NCI-H187 (cell line): ENCODE results near the gene RBM4.
"Not testable (repeated sequence)": the region's sequence is repeated elsewhere in the genome, so short reads cannot be mapped to it uniquely, and the experiment has no call there.

Source experiments
- DNase-seq, 2 experiments: peaks; one replicate each; lab custom pipeline; 2025; lab: John Stamatoyannopoulos, UW

RBM4 gene

DNA sequence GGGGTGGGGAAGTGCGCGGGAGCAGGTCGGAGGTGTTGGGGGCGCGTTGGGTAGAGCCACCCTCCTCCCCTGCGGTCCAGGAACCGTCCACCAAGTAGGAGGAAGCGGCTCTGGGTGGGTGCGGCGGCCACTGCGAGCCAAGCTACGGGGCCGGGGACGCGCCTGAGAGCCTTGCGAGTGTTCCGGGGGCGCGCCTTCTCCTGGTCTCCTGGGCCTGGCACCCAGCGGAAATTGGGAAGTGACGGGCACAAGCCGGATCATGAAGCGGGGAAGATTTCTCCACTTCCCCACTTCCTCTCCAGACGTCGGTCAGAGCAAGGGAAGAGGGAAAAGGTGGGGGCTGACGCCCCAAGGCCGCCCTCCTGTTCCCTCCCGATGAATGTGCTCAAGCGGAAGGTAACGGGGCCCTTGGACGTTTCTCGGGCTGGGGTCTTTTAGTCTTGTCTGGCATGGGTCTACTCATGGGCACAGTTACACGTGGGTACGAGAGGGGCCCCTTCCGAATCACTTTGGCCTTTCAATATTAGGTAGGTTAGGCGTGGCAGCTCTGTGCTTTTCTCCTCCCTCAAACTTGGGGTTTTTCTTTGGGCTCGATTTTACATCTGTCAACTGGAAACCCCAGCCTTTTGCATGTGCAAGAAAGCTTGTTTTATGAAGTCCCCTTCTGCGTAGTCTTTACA lies 21.2 kb upstream of the RBM4 start:
- DNase-seq: no peak

DNA sequence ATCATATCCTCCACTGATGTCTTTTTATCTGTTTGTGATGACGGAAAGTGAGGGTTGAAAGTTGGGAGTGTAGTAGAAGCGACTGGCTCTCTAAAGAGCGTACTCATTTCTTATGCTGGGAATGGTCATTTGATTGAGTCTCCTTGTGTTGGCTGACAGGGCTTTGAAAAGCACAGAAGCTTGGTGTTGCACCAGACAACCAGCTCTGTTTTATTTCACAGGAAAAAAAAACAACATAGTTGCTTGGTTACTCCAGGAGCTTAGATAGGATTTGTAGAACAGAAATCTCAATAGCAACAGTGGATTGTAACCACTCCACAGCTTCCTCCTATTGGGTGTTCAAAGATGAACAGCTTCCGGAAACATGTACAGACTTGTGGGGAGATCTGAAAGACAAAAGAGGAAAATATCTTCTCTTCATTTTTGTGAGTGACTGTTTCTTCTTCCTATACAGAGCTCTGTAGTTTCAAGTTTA lies 19.4 kb upstream of the RBM4 start:
- no peak for DNase-seq

DNA sequence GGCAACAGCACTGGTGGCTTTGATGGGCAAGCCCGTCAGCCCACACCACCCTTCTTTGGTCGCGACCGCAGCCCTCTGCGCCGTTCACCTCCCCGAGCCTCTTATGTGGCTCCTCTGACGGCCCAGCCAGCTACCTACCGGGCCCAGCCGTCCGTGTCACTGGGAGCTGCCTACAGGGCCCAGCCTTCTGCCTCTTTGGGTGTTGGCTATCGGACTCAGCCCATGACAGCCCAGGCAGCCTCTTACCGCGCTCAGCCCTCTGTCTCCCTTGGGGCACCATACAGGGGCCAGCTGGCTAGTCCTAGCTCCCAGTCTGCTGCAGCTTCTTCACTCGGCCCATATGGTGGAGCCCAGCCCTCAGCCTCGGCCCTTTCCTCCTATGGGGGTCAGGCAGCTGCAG lies 14.1 kb upstream of the RBM4 start:
- no peak for DNase-seq

DNA sequence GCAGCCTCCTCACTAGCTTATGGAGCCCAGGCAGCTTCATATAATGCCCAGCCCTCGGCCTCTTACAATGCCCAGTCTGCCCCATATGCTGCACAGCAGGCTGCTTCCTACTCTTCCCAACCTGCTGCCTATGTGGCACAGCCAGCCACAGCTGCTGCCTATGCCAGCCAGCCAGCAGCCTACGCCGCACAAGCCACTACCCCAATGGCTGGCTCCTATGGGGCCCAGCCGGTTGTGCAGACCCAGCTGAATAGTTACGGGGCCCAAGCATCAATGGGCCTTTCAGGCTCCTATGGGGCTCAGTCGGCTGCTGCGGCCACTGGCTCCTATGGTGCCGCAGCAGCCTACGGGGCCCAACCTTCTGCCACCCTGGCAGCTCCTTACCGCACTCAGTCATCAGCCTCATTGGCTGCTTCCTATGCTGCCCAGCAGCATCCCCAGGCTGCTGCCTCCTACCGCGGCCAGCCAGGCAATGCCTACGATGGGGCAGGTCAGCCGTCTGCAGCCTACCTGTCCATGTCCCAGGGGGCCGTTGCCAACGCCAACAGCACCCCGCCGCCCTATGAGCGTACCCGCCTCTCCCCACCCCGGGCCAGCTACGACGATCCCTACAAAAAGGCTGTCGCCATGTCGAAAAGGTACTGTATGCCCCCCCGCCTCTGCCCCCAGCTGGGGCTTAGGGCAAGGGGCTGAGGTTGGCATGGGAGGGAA lies 13.3 kb upstream of the RBM4 start:
- no peak for DNase-seq

DNA sequence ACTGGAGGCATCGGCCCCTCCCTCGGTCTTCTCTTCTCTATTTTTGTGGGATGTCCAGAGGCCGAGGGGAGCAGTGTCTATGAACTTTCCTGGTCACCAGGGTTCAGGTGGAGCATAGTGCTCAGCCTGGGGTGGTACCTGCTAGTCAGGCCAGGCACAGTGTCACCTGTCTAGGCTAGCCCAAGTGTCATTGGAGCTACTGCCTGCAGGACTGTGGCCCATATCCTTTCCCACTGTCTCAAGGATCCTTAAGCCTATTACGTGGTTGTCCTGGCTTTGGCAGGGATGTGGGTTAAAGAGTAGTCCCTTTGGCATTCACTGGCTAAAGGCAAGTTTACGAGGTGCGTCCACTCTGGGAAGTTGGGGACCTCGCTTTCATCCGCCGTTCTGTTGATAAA lies 12.8 kb upstream of the RBM4 start:
- no peak for DNase-seq

DNA sequence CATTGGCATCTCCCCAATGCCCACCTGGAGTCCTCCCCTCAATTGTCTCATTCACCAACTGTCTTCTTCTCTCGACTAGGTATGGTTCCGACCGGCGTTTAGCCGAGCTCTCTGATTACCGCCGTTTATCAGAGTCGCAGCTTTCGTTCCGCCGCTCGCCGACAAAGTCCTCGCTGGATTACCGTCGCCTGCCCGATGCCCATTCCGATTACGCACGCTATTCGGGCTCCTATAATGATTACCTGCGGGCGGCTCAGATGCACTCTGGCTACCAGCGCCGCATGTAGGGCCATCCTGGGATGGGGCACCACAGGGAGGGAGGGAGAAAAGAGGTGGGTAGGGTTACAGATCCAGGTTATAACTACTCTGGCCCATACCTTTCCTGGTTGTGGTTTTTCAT lies 12.1 kb upstream of the RBM4 start:
- DNase-seq: no peak

DNA sequence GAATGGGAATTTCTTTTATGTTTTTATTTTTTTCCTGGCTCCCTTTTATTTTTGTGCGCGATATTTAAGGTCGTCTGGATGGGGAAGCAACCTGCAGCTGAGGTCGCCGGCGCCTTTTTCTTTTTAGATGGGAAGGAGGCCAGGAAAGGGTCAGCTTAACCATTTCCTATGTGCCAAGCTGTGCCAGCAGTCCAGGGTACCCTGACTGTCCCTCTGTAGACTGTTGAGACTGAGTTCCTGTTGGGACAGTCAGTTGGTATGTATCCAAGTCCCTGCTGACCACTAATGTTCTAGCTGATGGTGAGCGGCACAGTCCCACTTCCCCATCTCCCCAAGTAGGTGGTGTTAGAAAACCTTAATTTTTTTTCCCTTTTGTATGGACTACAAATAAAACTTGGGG lies 11.6 kb upstream of the RBM4 start:
- no peak for DNase-seq

DNA sequence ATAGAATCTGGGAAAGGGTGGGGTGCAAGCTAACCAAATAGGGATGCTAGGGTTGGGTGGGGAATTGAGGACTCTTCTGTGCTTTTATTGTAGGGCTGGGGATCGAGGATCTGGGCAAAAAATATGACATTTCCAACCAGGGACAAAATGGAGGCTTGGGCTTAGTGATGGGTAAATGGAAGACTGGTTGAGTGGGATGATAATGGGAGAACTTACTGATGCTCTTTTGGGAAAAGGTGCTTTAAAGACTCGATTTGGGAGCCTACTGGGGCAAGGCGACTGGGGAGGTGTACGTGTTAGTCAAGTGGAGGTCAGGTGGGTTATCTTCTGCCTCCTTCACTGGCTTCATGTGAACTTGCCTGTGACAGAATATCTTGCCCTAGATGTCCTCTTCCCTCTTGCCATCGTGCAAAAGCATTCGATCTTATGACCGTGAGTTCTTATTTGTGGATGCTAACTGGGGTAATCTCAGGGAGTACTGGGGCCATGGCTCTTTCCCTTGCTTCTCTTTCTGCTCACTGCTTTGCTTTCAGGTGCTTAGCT lies 10.4 kb upstream of the RBM4 start:
- DNase-seq: no peak

DNA sequence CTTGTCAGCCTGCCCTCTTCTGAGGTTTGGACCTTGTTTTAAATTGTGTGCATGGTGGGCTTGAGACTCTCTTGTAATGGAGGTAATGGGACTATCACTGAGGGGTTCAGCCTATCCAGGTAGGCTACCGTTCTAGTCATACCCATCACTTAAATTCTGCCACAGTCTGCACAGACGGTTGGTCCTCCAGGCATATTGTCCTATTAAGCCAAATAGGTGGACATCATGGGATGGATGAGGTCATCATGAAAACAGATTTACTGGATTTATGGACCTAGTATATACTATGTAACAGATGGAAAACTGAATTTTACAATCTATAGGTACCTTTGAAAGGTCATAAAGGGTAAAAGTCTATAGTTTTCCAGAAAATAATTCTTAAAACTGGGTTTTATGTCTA lies 9.1 kb upstream of the RBM4 start:
- DNase-seq: no peak

DNA sequence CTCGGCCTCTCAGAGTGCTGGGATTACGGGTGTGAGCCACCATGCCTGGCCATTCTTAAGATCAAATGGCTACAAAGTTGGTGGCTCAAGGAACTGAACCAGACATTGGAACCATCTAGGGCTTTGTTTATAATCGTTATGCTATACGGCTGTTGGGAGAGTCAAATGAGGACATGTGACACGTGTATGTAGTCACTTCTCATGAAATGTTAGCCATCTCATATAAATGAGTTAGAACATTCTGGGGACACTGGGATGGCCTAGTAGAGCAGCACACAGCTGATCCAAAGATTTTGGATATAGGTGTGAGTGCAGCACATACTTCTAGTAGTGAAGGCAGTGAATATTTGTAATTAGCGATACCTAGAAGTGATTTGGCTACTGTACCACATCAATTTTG lies 6.6 kb upstream of the RBM4 start:
- DNase-seq: no peak

DNA sequence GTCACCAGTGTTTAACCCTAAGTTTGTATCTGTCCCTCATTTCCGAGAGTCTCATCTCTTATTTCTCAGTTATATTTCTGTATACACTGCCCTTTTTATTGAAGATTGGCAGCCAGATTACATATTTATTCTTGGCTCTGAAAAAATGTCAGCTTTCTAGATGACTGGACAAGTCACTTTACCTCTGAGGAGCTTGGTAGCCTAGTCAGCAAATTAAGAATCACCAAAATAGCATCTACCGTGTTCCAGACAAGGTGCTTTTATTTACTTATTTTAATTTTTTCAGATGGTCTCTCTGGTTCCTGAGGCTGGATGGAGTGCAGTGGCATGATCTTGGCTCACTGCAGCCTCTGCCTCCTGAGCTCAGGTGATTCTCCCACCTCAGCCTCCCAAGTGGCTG lies 5.6 kb upstream of the RBM4 start:
- DNase-seq: no peak

DNA sequence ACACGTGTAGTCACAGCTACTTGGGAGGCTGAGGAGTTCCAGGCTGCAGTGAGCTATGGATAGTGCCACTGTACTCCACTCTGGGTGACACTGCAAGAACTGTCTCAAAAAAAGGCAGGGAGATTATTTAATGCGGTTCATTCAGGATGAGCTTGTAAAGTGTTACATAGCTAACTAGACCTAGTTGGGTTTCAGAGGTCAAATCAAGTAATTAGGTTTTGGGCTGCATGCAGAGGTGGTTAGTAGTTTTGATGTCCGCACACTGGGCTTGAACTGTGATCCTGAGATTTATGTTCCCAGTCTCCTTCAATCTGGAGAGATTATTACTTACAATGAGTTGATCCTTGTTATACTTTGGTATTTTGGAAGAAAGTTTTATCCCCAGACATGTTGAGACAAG lies 2.1 kb upstream of the RBM4 start:
- DNase-seq: no peak

DNA sequence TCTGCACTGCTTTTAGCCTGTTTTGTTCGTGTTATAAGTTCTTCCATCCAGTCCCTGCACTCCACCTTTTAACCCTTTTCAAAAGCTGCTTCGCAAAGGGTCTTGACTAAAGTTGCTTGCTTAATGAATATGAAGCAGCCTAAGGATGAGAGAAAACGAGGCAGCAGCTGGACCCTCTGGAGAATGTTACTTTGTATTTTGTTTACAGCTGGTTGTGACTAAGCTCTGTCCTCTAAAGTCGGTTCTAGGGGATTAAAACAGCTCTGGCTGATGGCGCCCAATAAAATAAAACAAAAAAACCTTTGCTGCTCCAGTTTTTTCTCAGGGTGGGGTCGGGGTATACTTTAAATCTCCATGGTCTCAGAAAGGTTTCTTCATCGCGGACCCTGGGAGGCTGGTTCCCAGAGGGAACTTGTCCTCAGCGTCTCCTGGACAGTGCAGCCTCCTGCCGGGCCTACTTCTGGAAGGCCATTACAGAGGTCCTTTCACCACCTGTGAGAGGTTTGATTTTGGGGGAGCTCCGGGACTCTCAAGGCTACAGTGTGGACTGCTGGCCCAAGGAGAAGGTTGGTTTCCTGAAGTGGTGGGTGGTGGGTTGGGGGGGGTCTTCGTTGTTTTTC lies 836 bp upstream of the RBM4 start:
- no peak for DNase-seq

DNA sequence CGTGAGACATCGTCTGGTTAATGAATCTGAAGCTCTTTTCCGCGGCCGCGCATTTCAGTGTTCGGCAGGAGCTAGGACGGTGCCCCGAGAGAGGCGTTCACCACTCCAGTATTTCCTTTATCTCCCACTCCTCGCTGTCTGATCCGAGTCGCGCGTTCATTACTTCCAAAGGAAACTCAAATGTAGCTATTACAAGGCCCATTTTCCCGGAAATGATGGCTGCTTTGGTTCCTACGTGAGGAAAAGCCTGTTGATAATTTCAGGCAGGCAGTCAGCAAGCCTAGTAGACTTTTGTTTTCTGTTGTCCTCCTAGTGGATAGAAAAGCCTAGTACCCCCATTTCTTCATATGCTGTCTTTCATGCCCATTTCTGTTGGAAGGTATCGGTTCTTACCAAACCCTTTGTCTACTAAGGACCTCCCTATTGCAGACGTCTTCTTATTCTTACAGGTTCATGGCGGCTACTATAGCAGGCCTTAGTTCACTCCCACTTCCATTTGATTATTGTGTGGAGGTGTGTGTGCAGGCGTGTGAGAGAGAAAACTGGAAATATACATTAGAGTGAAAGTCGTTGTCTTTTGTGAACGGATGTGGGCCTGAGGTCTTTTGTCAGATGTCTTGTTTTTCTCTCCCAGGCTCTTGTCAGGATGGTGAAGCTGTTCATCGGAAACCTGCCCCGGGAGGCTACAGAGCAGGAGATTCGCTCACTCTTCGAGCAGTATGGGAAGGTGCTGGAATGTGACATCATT lies 737 bp downstream of the RBM4 start:
- no peak for DNase-seq

DNA sequence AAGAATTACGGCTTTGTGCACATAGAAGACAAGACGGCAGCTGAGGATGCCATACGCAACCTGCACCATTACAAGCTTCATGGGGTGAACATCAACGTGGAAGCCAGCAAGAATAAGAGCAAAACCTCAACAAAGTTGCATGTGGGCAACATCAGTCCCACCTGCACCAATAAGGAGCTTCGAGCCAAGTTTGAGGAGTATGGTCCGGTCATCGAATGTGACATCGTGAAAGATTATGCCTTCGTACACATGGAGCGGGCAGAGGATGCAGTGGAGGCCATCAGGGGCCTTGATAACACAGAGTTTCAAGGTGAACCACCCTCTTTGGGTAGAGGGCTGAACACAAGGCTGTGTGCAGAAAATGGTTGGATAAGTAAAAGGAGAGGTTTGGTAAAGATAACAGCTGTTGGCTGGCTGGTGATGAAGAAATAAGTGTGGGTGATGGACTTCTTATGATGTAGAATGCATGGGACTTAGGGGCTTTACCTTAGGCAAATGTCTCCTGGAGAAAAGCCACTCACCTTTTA lies 1.4 kb downstream of the RBM4 start:
- DNase-seq: not testable (repeated sequence)

DNA sequence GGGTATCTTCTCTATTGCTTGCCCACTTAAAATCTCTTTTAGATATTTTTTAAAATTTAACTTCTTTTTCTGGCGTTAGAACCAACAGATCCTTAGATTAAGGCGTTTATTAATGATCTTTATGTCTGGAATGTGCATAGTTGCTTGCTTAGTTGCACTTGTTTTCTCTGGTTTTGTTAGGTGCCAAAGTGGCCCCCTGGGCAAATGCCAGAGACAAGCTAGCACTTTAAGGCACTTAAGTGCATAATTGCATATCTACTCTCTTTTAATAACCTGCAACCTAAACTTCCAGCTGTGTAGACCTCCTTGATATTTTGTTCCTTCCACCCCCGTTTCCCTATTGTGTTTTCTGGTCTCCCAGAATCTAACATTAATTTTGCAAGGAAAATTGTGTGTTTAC lies 3.3 kb downstream of the RBM4 start:
- no peak for DNase-seq

DNA sequence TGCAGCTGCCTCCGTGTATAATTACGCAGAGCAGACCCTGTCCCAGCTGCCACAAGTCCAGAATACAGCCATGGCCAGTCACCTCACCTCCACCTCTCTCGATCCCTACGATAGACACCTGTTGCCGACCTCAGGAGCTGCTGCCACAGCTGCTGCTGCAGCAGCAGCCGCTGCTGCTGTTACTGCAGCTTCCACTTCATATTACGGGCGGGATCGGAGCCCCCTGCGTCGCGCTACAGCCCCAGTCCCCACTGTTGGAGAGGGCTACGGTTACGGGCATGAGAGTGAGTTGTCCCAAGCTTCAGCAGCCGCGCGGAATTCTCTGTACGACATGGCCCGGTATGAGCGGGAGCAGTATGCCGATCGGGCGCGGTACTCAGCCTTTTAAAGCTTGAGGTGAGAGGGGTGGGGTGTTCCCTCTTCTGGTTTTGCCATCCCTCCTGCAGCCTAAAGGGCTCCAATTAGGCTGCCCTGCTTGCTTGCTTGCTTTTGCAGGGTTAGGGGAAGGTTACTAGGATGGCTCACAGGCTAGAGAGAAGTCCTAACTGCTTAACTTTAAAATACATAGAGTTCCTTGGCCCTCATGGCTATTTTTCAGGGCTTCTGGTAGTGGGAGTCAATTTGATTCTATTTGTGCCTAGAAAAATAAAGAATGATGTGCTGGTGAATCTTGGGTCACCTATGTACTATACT lies 5.4 kb downstream of the RBM4 start:
- DNase-seq: no peak

DNA sequence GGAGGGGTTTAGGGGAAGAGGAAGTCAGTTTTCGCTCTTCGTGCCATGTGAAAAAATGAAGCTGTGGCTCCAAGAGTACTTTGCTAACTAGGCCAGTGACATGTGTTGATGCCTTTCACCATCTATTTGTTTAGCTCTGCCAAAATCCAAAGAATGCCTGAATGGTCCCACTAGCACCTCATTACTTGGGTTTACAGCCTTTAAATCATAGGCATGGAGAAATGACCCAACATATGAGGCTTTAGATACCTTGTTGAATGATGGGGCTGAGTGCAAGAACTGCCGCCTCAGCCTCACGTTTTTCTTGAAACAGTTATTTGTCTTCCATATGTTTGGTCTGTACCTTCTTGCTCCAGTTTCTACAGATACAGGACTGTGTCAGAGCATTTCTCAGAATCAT lies 8.3 kb downstream of the RBM4 start:
- no peak for DNase-seq

DNA sequence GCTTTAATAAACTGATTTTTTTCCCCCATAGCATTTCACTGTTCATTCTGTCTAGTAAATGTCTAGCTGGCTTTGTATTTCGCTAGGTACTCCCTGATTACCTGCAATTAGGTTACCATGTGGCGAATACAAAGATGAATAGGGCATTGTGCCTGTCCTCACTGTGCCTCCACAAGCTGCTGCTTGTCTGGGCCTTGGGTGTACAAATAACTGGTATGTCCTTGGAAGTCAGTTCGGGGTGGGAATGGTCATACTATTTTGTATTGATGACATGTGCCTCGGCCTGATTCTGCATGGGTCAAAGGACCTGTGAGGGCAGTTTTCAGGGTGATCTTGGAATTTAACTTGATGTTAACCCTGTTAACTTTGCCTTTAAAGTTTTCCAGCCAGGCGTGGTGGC lies 11.4 kb downstream of the RBM4 start:
- DNase-seq: no peak

DNA sequence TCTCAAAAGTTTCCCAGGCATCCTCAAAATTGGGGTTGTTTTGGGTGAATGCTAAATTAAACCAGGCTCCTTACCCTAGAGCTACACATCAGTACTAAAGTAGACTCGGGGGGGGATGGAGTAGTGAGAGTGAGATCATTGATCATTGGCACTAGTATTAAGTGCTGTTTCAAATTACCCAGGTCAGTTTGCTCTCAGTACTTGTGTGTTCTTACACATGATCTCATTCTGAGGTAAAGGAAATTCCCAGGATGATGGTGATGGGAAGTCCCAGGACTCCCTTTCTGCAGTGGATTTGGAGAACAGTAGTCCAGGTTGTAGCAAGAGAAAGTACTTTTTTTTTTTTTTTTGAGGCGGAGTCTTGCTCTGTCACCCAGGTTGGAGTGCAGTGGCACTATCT lies 12.5 kb downstream of the RBM4 start:
- no peak for DNase-seq

DNA sequence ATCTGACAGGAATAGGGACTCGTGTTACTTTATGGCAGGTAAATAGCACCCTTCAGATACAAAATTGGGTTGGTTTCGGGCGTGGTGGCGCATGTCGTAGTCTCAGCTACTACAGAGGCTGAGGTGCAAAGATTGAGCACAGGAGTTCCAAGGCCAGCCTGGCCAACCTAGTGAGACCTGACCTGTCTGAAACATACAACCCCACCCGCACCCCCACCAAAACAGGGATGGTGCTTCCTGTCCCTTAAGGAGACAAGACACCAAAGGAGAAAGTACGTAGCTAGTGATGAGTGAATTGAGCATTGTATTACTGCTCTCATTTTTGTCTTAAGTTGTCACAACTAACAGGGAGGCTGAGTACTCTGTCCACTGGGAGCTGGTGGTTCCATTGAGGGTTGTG lies 14.1 kb downstream of the RBM4 start:
- no peak for DNase-seq

DNA sequence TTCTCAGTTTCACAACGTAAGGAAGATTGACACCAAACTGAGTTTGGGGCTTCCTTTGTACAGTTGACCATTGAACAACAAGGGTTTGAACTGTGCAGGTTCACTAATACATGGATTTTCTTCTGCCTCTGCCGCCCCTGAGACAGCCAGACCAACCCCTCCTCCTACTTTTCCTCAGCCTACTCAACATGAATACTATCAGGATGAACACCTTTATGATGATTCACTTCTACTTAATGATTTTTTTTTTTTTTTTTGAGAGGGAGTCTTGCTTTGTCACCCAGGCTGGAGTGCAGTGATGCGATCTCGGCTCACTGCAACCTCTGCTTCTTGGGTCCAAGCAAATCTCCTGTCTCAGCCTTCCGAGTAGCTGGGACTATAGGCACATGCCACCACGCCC lies 14.6 kb downstream of the RBM4 start:
- DNase-seq: no peak
